ENCODE data around the gene FAM124A. TPM values are rescaled to one million over a fixed set of nuclear protein-coding genes. Genes with fewer than 3 reads are reported as not detected.

Gene FAM124A
- total RNA-seq, 2 donors from 2014 or later, result 4.2 to 13.7 TPM

- peaks cover 0 to 21% of the 10 kb centered on the region in 2 donors for H3K4me1 ChIP-seq (ENCODE audit: control insufficient read depth in 1 of 2, low read depth in 2 of 2)
- no peak overlapping the region for H3K27ac ChIP-seq
- no peaks in the 10 kb centered on the region for H3K36me3 ChIP-seq
- no peak overlapping the region for H3K4me3 ChIP-seq
- no peak for ATAC-seq (ENCODE audit: insufficient number of reproducible peaks, low FRiP score, low read depth)
- no peak for TF ChIP-seq CTCF (IDR thresholded peaks at IDR 0.05)
- no peaks in the 10 kb centered on the region for H3K9me3 ChIP-seq
- DNase-seq (ENCODE audit: low spot score), result no peak
- H3K27me3 ChIP-seq (replicated peaks; ENCODE audit: insufficient read depth), result no peaks in the 10 kb centered on the region
Measured at GRCh38 chr13:51313619-51314018, 91.4 kb downstream of the FAM124A start.

GRCh38 chr13:51317262-51317661, 95.1 kb downstream of the FAM124A start:
- ATAC-seq (ENCODE audit: insufficient number of reproducible peaks, low FRiP score, low read depth), result no peak
- Histone ChIP-seq H3K4me3 (no peak overlapping the region), H3K4me1 (ENCODE audit: control insufficient read depth in 1 of 2, low read depth in 2 of 2) (peaks cover 7 to 36% of the 10 kb centered on the region in 2 donors), H3K27me3 (replicated peaks; ENCODE audit: insufficient read depth) (no peaks in the 10 kb centered on the region), H3K27ac (no peak overlapping the region), H3K9me3 (no peaks in the 10 kb centered on the region), H3K36me3 (no peaks in the 10 kb centered on the region)
- no peak for DNase-seq (ENCODE audit: low spot score)
- TF ChIP-seq CTCF (IDR thresholded peaks at IDR 0.05), result no peak

- Histone ChIP-seq H3K4me1 (ENCODE audit: control insufficient read depth in 1 of 2, low read depth in 2 of 2) (peaks cover 7 to 37% of the 10 kb centered on the region in 2 donors), H3K9me3 (no peaks in the 10 kb centered on the region), H3K4me3 (no peak overlapping the region), H3K27me3 (replicated peaks; ENCODE audit: insufficient read depth) (no peaks in the 10 kb centered on the region), H3K27ac (no peak overlapping the region), H3K36me3 (no peaks in the 10 kb centered on the region)
- ATAC-seq (ENCODE audit: insufficient number of reproducible peaks, low FRiP score, low read depth), result no peak
- DNase-seq (ENCODE audit: low spot score), result no peak
- TF ChIP-seq CTCF (IDR thresholded peaks at IDR 0.05), result no peak
Measured at GRCh38 chr13:51318015-51318414, 95.8 kb downstream of the FAM124A start.

GRCh38 chr13:51318876-51319275, 96.7 kb downstream of the FAM124A start:
- H3K4me3 ChIP-seq, result no peak overlapping the region
- no peaks in the 10 kb centered on the region for H3K9me3 ChIP-seq
- no peak overlapping the region for H3K27ac ChIP-seq
- ATAC-seq (ENCODE audit: insufficient number of reproducible peaks, low FRiP score, low read depth) (no peak), DNase-seq (ENCODE audit: low spot score) (no peak)
- peaks cover 7 to 37% of the 10 kb centered on the region in 2 donors for H3K4me1 ChIP-seq (ENCODE audit: control insufficient read depth in 1 of 2, low read depth in 2 of 2)
- no peaks in the 10 kb centered on the region for H3K27me3 ChIP-seq (replicated peaks; ENCODE audit: insufficient read depth)
- TF ChIP-seq CTCF (IDR thresholded peaks at IDR 0.05), result no peak
- H3K36me3 ChIP-seq, result no peaks in the 10 kb centered on the region

GRCh38 chr13:51321836-51322235, 99.6 kb downstream of the FAM124A start:
- Histone ChIP-seq H3K36me3 (no peaks in the 10 kb centered on the region), H3K4me3 (no peak overlapping the region), H3K9me3 (no peaks in the 10 kb centered on the region), H3K4me1 (ENCODE audit: control insufficient read depth in 1 of 2, low read depth in 2 of 2) (peaks cover 7 to 21% of the 10 kb centered on the region in 2 donors), H3K27me3 (replicated peaks; ENCODE audit: insufficient read depth) (no peaks in the 10 kb centered on the region), H3K27ac (no peak overlapping the region)
- DNase-seq (ENCODE audit: low spot score), result no peak
- no peak for TF ChIP-seq CTCF (IDR thresholded peaks at IDR 0.05)
- ATAC-seq (ENCODE audit: insufficient number of reproducible peaks, low FRiP score, low read depth), result no peak
